HepG2 (cell line): ENCODE data around the gene CCDC82. TPM values are rescaled to one million over a fixed set of nuclear protein-coding genes. Genes with fewer than 3 reads are reported as not detected.

Experiments used
- ARID2 ChIP-seq: sonication (generic); formaldehyde crosslinking; IDR thresholded peaks from 2 replicates; pipeline ENCODE4 v1.8.1; 2022; ENCODE audit warnings: mild to moderate bottlenecking, missing genetic modification reagents, borderline replicate concordance
- ATRX ChIP-seq: sonication (generic); formaldehyde crosslinking; IDR thresholded peaks from 2 replicates; pipeline ENCODE4 v1.4.0; 2020; ENCODE audit warnings: missing genetic modification reagents, borderline replicate concordance
- CAMTA2 ChIP-seq: sonication (generic); formaldehyde crosslinking; IDR thresholded peaks from 2 replicates; pipeline ENCODE4 v1.4.0; 2020; ENCODE audit warnings: mild to moderate bottlenecking, missing genetic modification reagents, borderline replicate concordance
- CCDC6 ChIP-seq: sonication (generic); formaldehyde crosslinking; IDR thresholded peaks from 2 replicates; pipeline ENCODE4 v1.8.1; 2022; ENCODE audit warnings: mild to moderate bottlenecking, missing genetic modification reagents, moderate library complexity
- CENPBD1 ChIP-seq: sonication (generic); formaldehyde crosslinking; IDR thresholded peaks from 2 replicates; pipeline ENCODE4 v1.8.0; 2022; ENCODE audit warnings: missing genetic modification reagents, low read depth, mild to moderate bottlenecking, borderline replicate concordance
- CTCF ChIP-seq: sonication (generic); formaldehyde crosslinking; IDR thresholded peaks from 2 replicates; pipeline ENCODE4 v1.5.0; 2020; ENCODE audit warnings: mild to moderate bottlenecking, missing genetic modification reagents, moderate library complexity
- DDIT3 ChIP-seq: sonication (generic); formaldehyde crosslinking; IDR thresholded peaks from 2 replicates; pipeline ENCODE4 v1.4.0; 2020; ENCODE audit warnings: mild to moderate bottlenecking, missing genetic modification reagents
- HNRNPH1 ChIP-seq: fragments of 200-400 bp; formaldehyde crosslinking; optimal IDR thresholded peaks from 2 replicates; pipeline ENCODE3; 2017; ENCODE audit warnings: mild to moderate bottlenecking, low read depth, low read length
- HOXA3 ChIP-seq: sonication (generic); formaldehyde crosslinking; IDR thresholded peaks from 2 replicates; pipeline ENCODE4 v1.5.0; 2020; ENCODE audit warnings: missing genetic modification reagents
- MBD4 ChIP-seq: IDR thresholded peaks from 2 replicates; pipeline ENCODE4 v1.6.1; 2012; ENCODE audit warnings: low read length, inconsistent platforms, borderline replicate concordance
- NR2F2 ChIP-seq: IDR thresholded peaks from 2 replicates; pipeline ENCODE4 v1.6.1; 2012; ENCODE audit warnings: low read depth, inconsistent platforms, borderline replicate concordance
- PAX8 ChIP-seq: sonication (generic); formaldehyde crosslinking; IDR thresholded peaks from 2 replicates; pipeline ENCODE4 v1.8.0; 2022; ENCODE audit warnings: mild to moderate bottlenecking, missing genetic modification reagents, borderline replicate concordance
- PHF8 ChIP-seq: sonication (generic); formaldehyde crosslinking; IDR thresholded peaks from 2 replicates; pipeline ENCODE4 v1.5.0; 2020; ENCODE audit warnings: missing genetic modification reagents
- SAFB2 ChIP-seq: sonication (generic); formaldehyde crosslinking; IDR thresholded peaks from 2 replicates; pipeline ENCODE4 v1.5.1; 2020; ENCODE audit warnings: missing genetic modification reagents, low read depth, mild to moderate bottlenecking, borderline replicate concordance
- SKI ChIP-seq: fragments of 450-650 bp; IDR thresholded peaks from one replicate; pipeline ENCODE4 v1.6.1; 2018; ENCODE audit warnings: mild to moderate bottlenecking; ENCODE audit not compliant: partially characterized antibody
- SRY ChIP-seq: sonication (generic); formaldehyde crosslinking; IDR thresholded peaks from 2 replicates; pipeline ENCODE4 v1.8.0; 2022; ENCODE audit warnings: mild to moderate bottlenecking, missing genetic modification reagents
- ZNF343 ChIP-seq: sonication (generic); formaldehyde crosslinking; IDR thresholded peaks from 2 replicates; pipeline ENCODE4 v1.4.0; 2020; ENCODE audit warnings: mild to moderate bottlenecking, missing genetic modification reagents
- ZNF382 ChIP-seq: sonication (generic); formaldehyde crosslinking; IDR thresholded peaks from 2 replicates; pipeline ENCODE4 v1.5.0; 2020; ENCODE audit warnings: missing genetic modification reagents, mild to moderate bottlenecking, borderline replicate concordance
- ZNF660 ChIP-seq: sonication (generic); formaldehyde crosslinking; IDR thresholded peaks from 2 replicates; pipeline ENCODE4 v1.5.1; 2020; ENCODE audit warnings: mild to moderate bottlenecking, low read depth, missing genetic modification reagents, borderline replicate concordance
- ZXDC ChIP-seq: sonication (generic); formaldehyde crosslinking; IDR thresholded peaks from 2 replicates; pipeline ENCODE4 v1.5.0; 2020; ENCODE audit warnings: mild to moderate bottlenecking, missing genetic modification reagents
- polyA plus RNA-seq, 8 experiments: library from polyadenylated mRNA; depleted of rRNA in 3 of 8; stranded (reverse) in 7 of 8; unstranded in 1 of 8; fragments of >200 nt; fragmentation: Illumina TruSeq in 4 of 8; extraction: Trizol in 4 of 8; gene quantifications; 2 replicates each; pipeline versions ENCODE4 v1.2.1 to v1.2.3, GENCODE V29; 2011 to 2016; ENCODE audit warnings: low read depth in 4 of 8, missing spikeins in 1 of 8, mixed read lengths in 1 of 8; ENCODE audit not compliant: insufficient read depth in 1 of 8
- total RNA-seq, 5 experiments: library from RNA; depleted of rRNA; stranded (reverse); fragments of >200 nt; fragmentation: Illumina TruSeq; extraction: Trizol; gene quantifications; 2 replicates each; pipeline ENCODE4 v1.2.3, GENCODE V29; 2016; ENCODE audit warnings: low read depth in 1 of 5
- TF ChIP-seq, protein P1 (sequence below): sonication (generic); formaldehyde crosslinking; conservative IDR thresholded peaks from 2 replicates; pipeline ENCODE4 v1.4.0; 2020; ENCODE audit warnings: missing genetic modification reagents

CCDC82 gene
- total and polyA plus RNA-seq, 2 of the 13 experiments (the other 11 are each of a cell fraction or from before 2014, with no cell fraction given): 19.7 to 25.7 TPM

DNA sequence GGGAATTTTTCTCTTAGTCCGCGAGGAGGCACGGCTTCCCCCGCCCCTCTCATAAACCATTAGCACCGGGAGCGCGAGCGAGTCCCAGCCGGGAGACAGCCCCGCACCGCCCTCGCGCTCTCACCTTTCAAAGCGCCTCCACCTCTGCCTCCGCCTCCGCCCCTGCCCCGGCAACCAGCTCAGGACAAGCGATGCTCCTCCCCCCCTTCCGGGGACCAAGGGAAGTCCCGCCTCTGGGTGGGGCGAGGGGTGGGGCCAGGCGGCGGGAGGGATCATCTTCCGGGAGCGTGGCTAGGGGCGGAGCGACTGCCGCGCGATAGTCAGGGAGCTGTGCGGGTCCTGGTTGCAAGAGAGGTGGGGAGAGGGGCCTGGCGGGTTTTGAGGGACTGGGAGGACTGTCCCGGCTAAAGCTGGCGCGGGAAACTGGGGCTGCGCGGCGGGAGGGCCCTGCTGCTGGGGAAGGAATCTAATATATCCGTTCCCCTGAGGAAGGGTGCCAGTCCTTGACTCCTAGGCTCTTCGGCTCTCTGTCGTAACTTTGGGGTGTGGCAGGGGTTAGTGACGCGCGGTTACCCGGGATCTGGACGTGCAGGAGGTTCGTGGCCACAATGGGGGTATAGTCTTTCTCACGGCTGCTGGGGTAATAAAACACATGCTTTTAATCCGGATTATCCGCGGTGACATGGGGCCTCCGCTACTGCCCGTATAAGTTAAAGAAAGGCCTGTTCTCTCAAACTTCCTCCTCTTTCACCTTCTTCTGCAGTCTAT, at the start of gene CCDC82, which contains the start of gene JRKL (continued):
- TF ChIP-seq CENPBD1 (CRISPR knock-in tag) (no peak), ARID2 (CRISPR knock-in tag) (0 out of 2 replicates have a peak, but pooled peaks have one; percentile 71), ZNF660 (CRISPR knock-in tag) (no peak), NR2F2 (no peak), MBD4 (no peak), PAX8 (CRISPR knock-in tag) (no peak), HOXA3 (CRISPR knock-in tag) (no peak), PHF8 (CRISPR knock-in tag) (peak; percentile 83), HNRNPH1 (peak; percentile 41), ATRX (CRISPR knock-in tag) (no peak), SAFB2 (CRISPR knock-in tag) (no peak; the same call in 1 of the 2 replicates), ZNF343 (CRISPR knock-in tag) (0 out of 2 replicates have a peak, but pooled peaks have one; percentile 67), SKI (no peak), SRY (peak; percentile 78; the same call in 1 of the 2 replicates), CCDC6 (peak; percentile 43; the same call in 1 of the 2 replicates), DDIT3 (CRISPR knock-in tag) (no peak), ZXDC (CRISPR knock-in tag) (no peak), CTCF (CRISPR knock-in tag) (0 out of 2 replicates have a peak, but pooled peaks have one; percentile 9), CAMTA2 (CRISPR knock-in tag) (peak; percentile 44; the same call in 1 of the 2 replicates), ZNF382 (CRISPR knock-in tag) (no peak)
- TF ChIP-seq, protein P1, sequence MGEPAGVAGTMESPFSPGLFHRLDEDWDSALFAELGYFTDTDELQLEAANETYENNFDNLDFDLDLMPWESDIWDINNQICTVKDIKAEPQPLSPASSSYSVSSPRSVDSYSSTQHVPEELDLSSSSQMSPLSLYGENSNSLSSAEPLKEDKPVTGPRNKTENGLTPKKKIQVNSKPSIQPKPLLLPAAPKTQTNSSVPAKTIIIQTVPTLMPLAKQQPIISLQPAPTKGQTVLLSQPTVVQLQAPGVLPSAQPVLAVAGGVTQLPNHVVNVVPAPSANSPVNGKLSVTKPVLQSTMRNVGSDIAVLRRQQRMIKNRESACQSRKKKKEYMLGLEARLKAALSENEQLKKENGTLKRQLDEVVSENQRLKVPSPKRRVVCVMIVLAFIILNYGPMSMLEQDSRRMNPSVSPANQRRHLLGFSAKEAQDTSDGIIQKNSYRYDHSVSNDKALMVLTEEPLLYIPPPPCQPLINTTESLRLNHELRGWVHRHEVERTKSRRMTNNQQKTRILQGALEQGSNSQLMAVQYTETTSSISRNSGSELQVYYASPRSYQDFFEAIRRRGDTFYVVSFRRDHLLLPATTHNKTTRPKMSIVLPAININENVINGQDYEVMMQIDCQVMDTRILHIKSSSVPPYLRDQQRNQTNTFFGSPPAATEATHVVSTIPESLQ (CRISPR knock-in tag): no peak
